Fibroblast of pulmonary artery (primary cell): Measurements from ENCODE around the gene PDE3B.
"Not testable (repeated sequence)": the region's sequence is repeated elsewhere in the genome, so short reads cannot be mapped to it uniquely, and the experiment has no call there.

Source experiments
- DNase-seq: peaks from one replicate; pipeline ENCODE4 v3.0.0-alpha.2; 2010; ENCODE audit warnings: low read depth
- H3K4me3 ChIP-seq: replicated peaks from 2 replicates; pipeline ENCODE4 v1.5.1; 2011; ENCODE audit warnings: low read depth, mild to moderate bottlenecking, control low read depth, low read length, moderate library complexity
- TF ChIP-seq, protein P1 (sequence below): IDR thresholded peaks from 2 replicates; pipeline ENCODE4 v1.5.1; 2011; ENCODE audit warnings: mild to moderate bottlenecking, control low read depth, low read length, inconsistent platforms; ENCODE audit errors: missing control alignments

The PDE3B gene

DNA sequence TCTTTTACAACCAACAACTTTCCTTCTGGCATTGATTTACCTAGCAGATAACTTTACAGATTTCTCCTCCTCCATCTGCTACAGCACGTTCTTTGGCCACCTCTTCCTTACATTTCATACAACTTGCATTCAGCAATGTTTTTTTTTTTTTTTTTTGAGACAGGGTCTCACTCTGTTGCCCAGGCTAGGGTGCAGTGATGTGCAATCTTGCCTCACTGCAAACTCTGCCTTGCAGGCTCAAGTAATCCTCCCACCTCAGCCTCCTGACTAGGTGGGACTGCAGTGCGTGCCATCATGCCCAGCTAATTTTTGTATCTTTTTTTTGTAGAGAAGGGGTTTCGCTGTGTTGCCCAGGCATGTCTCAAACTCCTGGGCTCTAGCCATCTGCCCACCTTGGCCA, 6.5 kb downstream of the PDE3B start:
- DNase-seq, result no peak
- TF ChIP-seq, protein P1, sequence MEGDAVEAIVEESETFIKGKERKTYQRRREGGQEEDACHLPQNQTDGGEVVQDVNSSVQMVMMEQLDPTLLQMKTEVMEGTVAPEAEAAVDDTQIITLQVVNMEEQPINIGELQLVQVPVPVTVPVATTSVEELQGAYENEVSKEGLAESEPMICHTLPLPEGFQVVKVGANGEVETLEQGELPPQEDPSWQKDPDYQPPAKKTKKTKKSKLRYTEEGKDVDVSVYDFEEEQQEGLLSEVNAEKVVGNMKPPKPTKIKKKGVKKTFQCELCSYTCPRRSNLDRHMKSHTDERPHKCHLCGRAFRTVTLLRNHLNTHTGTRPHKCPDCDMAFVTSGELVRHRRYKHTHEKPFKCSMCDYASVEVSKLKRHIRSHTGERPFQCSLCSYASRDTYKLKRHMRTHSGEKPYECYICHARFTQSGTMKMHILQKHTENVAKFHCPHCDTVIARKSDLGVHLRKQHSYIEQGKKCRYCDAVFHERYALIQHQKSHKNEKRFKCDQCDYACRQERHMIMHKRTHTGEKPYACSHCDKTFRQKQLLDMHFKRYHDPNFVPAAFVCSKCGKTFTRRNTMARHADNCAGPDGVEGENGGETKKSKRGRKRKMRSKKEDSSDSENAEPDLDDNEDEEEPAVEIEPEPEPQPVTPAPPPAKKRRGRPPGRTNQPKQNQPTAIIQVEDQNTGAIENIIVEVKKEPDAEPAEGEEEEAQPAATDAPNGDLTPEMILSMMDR, result no peak
- no peak overlapping the region for H3K4me3 ChIP-seq

GRCh38 chr11:14653090-14653489, 9.5 kb downstream of the PDE3B start:
- TF ChIP-seq, protein P1, result no peak
- DNase-seq, result no peak
- no peak overlapping the region for H3K4me3 ChIP-seq

DNA sequence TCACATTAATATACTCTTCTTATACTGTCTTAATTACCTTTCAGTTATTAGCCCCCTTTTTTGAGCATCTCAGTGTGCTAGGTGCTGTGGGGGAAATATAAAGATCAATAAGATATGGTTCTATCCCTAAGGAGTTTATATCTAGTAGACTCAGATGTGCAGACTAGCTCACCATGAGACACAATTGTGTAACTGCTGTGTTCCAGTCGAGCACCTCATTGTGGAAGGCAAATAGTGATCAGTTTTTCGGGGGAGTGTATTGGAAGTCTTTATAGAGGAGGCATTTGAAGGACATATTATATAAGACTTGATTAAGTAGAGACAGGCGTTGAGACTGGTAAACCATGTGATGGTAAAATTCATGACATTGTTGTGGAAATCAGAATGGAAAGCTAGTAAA, 11.8 kb downstream of the PDE3B start:
- H3K4me3 ChIP-seq, result no peak overlapping the region
- TF ChIP-seq, protein P1, result no peak
- no peak for DNase-seq

GRCh38 chr11:14656536-14657457, 13.2 kb downstream of the PDE3B start:
- DNase-seq, result no peak
- H3K4me3 ChIP-seq, result no peak overlapping the region
- TF ChIP-seq, protein P1, result no peak

GRCh38 chr11:14657841-14658240, 14.2 kb downstream of the PDE3B start:
- TF ChIP-seq, protein P1, result no peak
- H3K4me3 ChIP-seq, result no peak overlapping the region
- DNase-seq, result no peak

GRCh38 chr11:14664926-14665325, 21.3 kb downstream of the PDE3B start:
- DNase-seq, H3K4me3 ChIP-seq: not testable (repeated sequence)

- not testable (repeated sequence) for H3K4me3 ChIP-seq, DNase-seq
Measured at GRCh38 chr11:14667329-14667728, 23.7 kb downstream of the PDE3B start.

GRCh38 chr11:14668731-14669301, 25.2 kb downstream of the PDE3B start:
- no peak for DNase-seq
- TF ChIP-seq, protein P1, result no peak
- H3K4me3 ChIP-seq, result no peak overlapping the region
